ENCODE results near the gene ST14.

DNA sequence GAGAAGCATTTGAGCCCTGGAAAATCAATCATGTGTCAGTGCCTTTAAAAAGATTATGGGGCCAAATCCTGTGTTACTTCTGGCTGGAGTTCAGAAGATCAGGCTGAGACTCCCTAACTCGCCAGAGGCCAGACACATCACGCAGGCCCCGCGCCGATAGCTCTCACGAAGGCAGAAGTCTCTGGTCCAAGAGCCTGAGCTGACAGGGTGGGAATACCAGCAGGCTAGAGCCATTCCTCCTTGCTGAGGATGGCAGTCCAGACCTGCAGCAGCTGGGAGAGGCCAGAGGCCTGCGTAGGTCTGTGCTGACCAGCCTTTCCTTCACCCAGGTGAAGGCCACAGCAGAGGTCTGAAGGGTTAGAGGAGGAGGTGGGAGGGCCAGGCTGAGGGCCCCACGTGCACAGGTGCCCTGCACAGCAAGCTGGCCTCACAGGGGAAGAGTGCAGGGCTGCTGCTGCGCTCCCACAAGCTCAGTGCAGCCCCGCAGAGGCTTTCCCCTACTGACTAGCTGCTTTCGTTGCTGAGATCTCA, 52.9 kb downstream of the ST14 start:
- TF ChIP-seq, protein P1, sequence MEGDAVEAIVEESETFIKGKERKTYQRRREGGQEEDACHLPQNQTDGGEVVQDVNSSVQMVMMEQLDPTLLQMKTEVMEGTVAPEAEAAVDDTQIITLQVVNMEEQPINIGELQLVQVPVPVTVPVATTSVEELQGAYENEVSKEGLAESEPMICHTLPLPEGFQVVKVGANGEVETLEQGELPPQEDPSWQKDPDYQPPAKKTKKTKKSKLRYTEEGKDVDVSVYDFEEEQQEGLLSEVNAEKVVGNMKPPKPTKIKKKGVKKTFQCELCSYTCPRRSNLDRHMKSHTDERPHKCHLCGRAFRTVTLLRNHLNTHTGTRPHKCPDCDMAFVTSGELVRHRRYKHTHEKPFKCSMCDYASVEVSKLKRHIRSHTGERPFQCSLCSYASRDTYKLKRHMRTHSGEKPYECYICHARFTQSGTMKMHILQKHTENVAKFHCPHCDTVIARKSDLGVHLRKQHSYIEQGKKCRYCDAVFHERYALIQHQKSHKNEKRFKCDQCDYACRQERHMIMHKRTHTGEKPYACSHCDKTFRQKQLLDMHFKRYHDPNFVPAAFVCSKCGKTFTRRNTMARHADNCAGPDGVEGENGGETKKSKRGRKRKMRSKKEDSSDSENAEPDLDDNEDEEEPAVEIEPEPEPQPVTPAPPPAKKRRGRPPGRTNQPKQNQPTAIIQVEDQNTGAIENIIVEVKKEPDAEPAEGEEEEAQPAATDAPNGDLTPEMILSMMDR (IDR thresholded peaks at IDR 0.05), result no peak
- TF ChIP-seq POLR2A (IDR thresholded peaks at IDR 0.05), result no peak

All from adrenal gland (tissue), 5 donors.